HG03565 (cell line): ENCODE results near the gene PCDHB16.
"Not testable (repeated sequence)": the region's sequence is repeated elsewhere in the genome, so short reads cannot be mapped to it uniquely, and the experiment has no call there.

Experiments
- ATAC-seq: cut with Tn5 transposase; IDR thresholded peaks from one replicate; pipeline ENCODE4 v1.9.1; 2021; ENCODE audit warnings: mild to moderate bottlenecking, moderate library complexity; ENCODE audit not compliant: unreplicated experiment

Gene PCDHB16

DNA sequence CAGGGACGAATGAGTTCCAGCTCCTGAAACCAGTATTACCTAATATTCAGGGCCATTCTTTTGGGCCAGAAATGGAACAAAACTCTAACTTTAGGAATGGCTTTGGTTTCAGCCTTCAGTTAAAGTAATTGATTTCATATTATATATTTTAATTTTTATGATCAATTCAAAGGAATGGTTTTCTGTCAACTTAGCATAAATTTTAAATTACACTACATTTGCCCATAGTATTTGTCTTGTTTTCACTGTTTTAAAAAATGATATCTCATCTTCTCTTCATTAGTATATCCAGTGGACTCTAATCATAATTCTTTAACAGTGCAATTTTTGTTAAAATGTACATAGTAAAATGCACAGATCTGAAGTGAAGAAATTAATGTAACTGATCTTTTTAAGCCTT, 1.9 kb upstream of the PCDHB16 start:
- no peak for ATAC-seq

DNA sequence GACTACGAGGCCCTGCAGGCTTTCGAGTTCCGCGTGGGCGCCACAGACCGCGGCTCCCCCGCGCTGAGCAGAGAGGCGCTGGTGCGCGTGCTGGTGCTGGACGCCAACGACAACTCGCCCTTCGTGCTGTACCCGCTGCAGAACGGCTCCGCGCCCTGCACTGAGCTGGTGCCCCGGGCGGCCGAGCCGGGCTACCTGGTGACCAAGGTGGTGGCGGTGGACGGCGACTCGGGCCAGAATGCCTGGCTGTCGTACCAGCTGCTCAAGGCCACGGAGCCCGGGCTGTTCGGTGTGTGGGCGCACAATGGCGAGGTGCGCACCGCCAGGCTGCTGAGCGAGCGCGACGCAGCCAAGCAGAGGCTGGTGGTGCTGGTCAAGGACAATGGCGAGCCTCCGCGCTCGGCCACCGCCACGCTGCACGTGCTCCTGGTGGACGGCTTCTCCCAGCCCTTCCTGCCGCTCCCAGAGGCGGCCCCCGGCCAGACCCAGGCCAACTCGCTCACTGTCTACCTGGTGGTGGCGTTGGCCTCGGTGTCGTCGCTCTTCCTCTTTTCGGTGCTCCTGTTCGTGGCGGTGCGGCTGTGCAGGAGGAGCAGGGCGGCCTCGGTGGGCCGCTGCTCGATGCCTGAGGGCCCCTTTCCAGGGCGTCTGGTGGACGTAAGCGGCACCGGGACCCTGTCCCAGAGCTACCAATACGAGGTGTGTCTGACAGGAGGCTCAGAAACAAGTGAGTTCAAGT, 2.1 kb downstream of the PCDHB16 start:
- ATAC-seq: not testable (repeated sequence)

DNA sequence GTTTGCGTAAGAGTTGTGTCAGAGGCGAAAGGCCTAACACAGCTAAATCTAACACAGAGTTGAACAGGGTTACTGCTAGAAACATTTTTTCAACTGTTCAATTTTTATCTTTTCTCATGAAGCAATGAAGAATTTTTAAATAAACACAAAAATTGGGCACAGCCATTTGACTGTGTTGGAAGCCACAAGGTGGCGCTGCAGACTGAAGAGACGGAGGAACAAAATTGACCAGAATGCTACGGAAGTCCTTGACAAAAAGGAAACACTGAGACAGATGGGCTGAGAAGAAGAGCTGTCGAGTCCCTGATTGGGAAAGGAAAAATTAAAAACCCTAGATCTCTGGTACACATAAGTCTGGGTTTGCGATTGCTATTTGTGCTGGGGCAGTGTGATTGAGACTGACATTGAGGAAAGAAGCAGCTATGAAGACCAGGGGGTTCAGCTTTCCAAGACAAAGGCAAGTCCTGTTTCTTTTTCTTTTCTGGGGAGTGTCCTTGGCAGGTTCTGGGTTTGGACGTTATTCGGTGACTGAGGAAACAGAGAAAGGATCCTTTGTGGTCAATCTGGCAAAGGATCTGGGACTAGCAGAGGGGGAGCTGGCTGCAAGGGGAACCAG, 4.8 kb downstream of the PCDHB16 start, which contains the start of gene PCDHB9:
Gene PCDHB9 (plus strand): TSS at position 265 of the 616 bp plus-strand sequence. CDS start 158 bp downstream, at position 423.
- no peak for ATAC-seq

DNA sequence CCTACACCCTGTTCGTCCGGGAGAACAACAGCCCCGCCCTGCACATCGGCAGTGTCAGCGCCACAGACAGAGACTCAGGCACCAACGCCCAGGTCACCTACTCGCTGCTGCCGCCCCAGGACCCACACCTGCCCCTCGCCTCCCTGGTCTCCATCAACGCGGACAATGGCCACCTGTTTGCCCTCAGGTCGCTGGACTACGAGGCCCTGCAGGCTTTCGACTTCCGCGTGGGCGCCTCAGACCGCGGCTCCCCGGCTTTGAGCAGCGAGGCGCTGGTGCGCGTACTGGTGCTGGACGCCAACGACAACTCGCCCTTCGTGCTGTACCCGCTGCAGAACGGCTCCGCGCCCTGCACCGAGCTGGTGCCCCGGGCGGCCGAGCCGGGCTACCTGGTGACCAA, 6.5 kb downstream of the PCDHB16 start:
- ATAC-seq: not testable (repeated sequence)

DNA sequence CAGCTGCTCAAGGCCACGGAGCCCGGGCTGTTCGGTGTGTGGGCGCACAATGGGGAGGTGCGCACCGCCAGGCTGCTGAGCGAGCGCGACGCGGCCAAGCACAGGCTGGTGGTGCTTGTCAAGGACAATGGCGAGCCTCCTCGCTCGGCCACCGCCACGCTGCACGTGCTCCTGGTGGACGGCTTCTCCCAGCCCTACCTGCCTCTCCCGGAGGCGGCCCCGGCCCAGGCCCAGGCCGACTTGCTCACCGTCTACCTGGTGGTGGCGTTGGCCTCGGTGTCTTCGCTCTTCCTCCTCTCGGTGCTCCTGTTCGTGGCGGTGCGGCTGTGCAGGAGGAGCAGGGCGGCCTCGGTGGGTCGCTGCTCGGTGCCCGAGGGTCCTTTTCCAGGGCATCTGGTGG, 6.9 kb downstream of the PCDHB16 start:
- not testable (repeated sequence) for ATAC-seq

DNA sequence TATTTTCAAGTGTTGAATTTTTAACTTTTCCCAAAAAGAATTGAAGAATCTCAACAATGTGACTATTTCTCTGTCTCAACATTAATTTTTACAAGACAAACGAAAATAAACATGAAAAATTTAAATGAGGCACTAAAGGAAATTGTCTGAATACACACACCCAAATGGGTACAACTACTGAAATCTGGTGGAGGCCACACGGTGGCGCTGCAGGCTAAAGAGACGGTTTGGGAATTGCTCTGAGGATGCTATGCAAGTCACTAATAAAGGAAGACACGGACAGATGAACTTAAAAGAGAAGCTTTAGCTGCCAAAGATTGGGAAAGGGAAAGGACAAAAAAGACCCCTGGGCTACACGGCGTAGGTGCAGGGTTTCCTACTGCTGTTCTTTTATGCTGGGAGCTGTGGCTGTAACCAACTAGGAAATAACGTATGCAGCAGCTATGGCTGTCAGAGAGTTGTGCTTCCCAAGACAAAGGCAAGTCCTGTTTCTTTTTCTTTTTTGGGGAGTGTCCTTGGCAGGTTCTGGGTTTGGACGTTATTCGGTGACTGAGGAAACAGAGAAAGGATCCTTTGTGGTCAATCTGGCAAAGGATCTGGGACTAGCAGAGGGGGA, 10.0 kb downstream of the PCDHB16 start, which contains the start of gene PCDHB10:
Gene PCDHB10 (plus strand): TSS at position 244 of the 616 bp plus-strand sequence. CDS start 200 bp downstream, at position 444.
- no peak for ATAC-seq

DNA sequence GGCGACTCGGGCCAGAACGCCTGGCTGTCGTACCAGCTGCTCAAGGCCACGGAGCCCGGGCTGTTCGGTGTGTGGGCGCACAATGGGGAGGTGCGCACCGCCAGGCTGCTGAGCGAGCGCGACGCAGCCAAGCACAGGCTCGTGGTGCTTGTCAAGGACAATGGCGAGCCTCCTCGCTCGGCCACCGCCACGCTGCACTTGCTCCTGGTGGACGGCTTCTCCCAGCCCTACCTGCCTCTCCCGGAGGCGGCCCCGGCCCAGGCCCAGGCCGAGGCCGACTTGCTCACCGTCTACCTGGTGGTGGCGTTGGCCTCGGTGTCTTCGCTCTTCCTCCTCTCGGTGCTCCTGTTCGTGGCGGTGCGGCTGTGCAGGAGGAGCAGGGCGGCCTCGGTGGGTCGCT, 12.1 kb downstream of the PCDHB16 start:
- not testable (repeated sequence) for ATAC-seq

DNA sequence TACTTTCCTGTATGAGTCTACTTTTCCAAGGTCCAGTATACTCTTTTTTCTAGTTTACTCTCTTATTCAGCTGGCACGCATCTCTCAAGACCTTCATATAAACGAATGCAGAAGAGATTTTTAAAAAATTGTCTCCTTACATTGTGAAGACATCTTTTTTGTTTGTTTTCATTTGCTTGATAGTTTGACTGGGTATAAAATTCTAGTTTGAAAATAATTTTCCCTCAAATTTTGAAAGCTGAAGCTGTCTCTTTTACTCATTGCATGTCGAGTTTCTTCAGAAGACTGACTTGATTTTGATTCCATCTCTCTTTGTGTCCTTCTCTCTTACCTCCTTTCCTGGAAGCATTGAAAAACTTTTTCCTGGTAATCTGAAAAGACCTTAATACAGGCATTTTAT, 14.2 kb downstream of the PCDHB16 start:
- ATAC-seq: no peak

DNA sequence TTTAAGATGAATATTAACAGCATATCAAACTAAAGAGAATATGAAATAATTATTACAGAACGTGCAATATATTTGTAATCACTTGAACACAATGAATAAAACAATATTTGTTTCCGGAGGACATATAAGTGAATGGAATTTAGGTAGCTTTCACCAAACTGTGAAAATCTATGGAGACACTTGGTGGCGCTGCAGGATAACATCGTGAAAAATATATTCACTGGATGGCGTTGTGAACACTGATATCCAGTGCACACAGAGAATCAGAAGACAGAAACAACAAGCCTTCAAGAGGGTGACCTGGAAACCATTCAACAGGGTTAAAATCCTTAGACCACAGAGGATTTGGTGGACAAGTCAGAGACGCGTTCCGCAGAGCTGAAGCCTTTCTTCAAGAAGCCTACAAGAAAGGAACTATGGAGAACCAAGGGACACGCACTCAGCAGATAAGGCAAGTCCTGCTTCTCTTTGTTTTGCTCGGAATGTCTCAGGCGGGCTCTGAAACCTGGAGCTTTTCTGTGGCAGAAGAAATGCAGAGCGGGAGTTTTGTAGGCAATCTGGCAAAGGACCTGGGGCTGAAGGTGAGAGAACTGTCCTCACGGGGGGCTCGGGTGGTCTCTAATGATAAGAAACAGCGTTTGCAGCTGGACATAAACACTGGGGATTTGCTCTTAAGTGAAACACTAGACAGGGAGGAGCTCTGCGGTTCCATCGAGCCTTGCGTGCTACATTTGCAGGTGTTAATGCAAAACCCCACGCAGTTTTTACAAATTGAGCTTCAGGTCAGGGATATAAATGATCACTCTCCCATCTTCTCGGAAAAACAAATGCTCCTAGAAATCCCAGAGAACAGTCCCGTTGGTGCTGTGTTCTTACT, 17.4 kb downstream of the PCDHB16 start, which contains the start of gene PCDHB11:
Gene PCDHB11 (plus strand): TSS at position 269 of the 877 bp plus-strand sequence. CDS start 148 bp downstream, at position 417.
- no peak for ATAC-seq

DNA sequence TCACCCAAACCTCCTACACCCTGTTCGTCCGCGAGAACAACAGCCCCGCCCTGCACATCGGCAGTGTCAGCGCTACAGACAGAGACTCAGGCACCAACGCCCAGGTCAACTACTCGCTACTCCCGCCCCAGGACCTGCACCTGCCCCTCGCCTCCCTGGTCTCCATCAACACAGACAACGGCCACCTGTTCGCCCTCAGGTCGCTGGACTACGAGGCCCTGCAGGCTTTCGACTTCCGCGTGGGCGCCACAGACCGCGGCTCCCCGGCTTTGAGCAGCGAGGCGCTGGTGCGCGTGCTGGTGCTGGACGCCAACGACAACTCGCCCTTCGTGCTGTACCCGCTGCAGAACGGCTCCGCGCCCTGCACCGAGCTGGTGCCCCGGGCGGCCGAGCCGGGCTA, 18.9 kb downstream of the PCDHB16 start:
- ATAC-seq: not testable (repeated sequence)

DNA sequence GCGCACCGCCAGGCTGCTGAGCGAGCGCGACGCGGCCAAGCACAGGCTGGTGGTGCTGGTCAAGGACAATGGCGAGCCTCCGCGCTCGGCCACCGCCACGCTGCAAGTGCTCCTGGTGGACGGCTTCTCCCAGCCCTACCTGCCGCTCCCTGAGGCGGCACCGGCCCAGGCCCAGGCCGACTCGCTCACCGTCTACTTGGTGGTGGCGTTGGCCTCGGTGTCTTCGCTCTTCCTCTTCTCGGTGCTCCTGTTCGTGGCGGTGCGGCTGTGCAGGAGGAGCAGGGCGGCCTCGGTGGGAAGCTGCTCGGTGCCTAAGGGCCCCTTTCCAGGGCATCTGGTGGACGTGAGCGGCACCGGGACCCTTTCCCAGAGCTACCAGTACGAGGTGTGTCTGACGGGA, 19.5 kb downstream of the PCDHB16 start:
- ATAC-seq: not testable (repeated sequence)

DNA sequence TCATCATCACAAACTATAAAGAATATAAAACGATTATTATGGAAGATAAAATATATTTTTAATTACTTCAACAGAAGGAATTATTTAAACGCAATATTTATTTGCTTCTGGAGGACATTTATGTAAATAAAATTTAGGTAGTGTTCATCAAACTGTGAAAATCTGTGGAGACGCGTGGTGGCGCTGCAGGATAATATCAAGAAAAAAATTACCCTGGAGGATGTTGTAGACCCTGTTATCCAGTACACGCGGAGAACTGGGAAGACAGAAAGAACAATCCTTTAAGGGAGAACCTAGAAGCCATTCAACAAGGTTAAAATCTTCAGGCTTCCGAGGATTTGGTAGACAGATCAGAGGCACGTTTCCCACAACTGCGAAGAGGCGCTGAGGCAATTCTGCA, 26.3 kb downstream of the PCDHB16 start, which contains the start of gene PCDHB12:
Gene PCDHB12 (plus strand): TSS at position 242 of the 400 bp plus-strand sequence. CDS start 189 bp downstream, outside the sequence.
- ATAC-seq: no peak

DNA sequence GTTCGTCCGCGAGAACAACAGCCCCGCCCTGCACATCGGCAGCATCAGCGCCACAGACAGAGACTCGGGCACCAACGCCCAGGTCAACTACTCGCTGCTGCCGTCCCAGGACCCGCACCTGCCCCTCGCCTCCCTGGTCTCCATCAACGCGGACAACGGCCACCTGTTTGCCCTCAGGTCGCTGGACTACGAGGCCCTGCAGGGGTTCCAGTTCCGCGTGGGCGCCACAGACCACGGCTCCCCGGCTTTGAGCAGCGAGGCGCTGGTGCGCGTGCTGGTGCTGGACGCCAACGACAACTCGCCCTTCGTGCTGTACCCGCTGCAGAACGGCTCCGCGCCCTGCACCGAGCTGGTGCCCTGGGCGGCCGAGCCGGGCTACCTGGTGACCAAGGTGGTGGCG, 28.1 kb downstream of the PCDHB16 start:
- ATAC-seq: not testable (repeated sequence)

DNA sequence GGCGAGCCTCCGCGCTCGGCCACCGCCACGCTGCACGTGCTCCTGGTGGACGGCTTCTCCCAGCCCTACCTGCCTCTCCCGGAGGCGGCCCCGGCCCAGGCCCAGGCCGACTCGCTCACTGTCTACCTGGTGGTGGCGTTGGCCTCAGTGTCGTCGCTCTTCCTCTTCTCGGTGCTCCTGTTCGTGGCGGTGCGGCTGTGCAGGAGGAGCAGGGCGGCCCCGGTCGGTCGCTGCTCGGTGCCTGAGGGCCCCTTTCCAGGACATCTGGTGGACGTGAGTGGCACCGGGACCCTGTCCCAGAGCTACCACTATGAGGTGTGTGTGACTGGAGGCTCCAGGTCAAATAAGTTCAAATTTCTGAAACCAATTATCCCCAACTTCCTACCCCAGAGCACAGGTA, 28.7 kb downstream of the PCDHB16 start:
- not testable (repeated sequence) for ATAC-seq

DNA sequence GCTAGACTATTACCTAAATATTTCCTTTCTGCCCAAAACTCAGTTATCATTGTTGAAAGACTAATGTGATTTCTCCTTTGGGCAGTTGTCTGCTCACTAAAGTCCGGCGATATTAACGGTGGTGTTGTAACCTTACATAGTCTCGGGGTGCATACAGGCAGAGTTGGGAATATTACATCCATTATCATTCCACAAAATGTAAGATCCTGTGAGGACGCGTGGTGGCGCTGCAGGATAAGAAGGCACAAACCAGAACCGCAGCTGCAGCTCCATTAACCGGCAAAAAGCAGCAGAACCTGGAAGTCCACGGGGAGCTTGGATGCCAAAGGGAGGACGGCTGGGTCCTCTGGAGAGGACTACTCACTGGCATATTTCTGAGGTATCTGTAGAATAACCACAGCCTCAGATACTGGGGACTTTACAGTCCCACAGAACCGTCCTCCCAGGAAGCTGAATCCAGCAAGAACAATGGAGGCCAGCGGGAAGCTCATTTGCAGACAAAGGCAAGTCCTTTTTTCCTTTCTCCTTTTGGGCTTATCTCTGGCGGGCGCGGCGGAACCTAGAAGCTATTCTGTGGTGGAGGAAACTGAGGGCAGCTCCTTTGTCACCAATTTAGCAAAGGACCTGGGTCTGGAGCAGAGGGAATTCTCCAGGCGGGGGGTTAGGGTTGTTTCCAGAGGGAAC, 31.6 kb downstream of the PCDHB16 start, which contains the start of gene PCDHB13:
Gene PCDHB13 (plus strand): TSS at position 264 of the 684 bp plus-strand sequence. CDS start 205 bp downstream, at position 469.
- not testable (repeated sequence) for ATAC-seq

DNA sequence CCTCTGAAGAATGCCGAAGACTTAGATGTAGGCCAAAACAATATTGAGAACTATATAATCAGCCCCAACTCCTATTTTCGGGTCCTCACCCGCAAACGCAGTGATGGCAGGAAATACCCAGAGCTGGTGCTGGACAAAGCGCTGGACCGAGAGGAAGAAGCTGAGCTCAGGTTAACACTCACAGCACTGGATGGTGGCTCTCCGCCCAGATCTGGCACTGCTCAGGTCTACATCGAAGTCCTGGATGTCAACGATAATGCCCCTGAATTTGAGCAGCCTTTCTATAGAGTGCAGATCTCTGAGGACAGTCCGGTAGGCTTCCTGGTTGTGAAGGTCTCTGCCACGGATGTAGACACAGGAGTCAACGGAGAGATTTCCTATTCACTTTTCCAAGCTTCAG, 32.4 kb downstream of the PCDHB16 start:
- ATAC-seq: not testable (repeated sequence)

DNA sequence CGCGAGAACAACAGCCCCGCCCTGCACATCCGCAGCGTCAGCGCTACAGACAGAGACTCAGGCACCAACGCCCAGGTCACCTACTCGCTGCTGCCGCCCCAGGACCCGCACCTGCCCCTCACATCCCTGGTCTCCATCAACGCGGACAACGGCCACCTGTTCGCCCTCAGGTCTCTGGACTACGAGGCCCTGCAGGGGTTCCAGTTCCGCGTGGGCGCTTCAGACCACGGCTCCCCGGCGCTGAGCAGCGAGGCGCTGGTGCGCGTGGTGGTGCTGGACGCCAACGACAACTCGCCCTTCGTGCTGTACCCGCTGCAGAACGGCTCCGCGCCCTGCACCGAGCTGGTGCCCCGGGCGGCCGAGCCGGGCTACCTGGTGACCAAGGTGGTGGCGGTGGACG, 33.3 kb downstream of the PCDHB16 start:
- ATAC-seq: not testable (repeated sequence)

DNA sequence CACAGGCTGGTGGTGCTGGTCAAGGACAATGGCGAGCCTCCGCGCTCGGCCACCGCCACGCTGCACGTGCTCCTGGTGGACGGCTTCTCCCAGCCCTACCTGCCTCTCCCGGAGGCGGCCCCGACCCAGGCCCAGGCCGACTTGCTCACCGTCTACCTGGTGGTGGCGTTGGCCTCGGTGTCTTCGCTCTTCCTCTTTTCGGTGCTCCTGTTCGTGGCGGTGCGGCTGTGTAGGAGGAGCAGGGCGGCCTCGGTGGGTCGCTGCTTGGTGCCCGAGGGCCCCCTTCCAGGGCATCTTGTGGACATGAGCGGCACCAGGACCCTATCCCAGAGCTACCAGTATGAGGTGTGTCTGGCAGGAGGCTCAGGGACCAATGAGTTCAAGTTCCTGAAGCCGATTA, 33.8 kb downstream of the PCDHB16 start:
- ATAC-seq: not testable (repeated sequence)

DNA sequence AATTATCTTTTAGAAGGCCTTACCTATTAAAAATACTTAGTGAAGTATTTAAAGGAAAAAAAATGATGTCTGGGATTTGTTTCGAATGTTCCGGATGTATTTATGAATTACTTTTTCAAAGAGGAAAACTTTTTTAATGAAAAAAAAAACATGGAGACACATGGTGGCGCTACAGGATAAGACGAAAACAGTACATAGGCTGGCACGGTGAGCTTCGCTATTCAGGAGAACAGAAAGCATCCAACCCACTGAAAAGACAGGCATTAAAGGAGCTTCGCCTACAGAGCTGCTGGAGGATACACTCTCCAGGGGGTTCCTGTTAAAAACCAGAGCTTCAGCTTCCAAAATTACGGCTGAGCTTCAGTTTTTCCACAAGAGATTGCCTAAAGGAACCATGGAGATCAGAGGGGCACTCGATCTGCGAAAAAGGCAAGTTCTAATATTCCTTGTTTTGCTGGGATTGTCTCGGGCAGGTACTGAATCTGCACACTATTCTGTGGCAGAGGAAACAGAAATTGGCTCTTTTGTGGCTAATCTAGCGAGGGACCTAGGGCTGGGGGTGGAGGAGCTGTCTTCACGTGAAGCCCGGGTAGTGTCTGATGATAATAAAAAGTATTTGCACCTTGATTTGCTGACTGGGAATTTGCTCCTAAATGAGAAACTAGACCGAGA, 41.1 kb downstream of the PCDHB16 start, which contains the start of gene PCDHB14:
Gene PCDHB14 (plus strand): TSS at position 232 of the 672 bp plus-strand sequence. CDS start 163 bp downstream, at position 395.
- ATAC-seq: no peak
